K562 (cell line): Measurements from ENCODE around the gene ZFAND5. TPM values are rescaled to one million over a fixed set of nuclear protein-coding genes. Genes with fewer than 3 reads are reported as not detected.

Experiments
- ATAC-seq: fragments of 200-7000 bp; cut with Tn5 transposase; 3 replicates; pipeline ENCODE4 v1.9.1; 2020; ENCODE audit warnings: moderate library complexity
- BruUV-seq: library from RNA; stranded (reverse); fragments of 400-500 nt; replicated peaks from 2 replicates; lab custom pipeline; 2021; lab: Mats Ljungman, UMichigan
- CTCF ChIA-PET: fragments of 300-600 bp; formaldehyde crosslinking; extraction: SDS; loops from one replicate; lab custom pipeline; 2021; ENCODE audit warnings: low intra/inter-chr PET ratio; lab: Yijun Ruan, JAX
- POLR2A ChIA-PET: fragments of 300-600, 350-650 bp; sonication (Branson Sonifier 250); formaldehyde crosslinking; extraction: SDS; loops from one replicate; lab custom pipeline; 2021; ENCODE audit warnings: antibody characterized with exemption, inconsistent platforms; lab: Yijun Ruan, JAX
- DNase-seq, 4 experiments: peaks; one replicate each; pipeline versions ENCODE4 v3.0.0 to v3.0.0-alpha.2; 2011 to 2018; ENCODE audit warnings: low spot score in 3 of 4, mixed read lengths in 3 of 4; ENCODE audit errors: extremely low read depth in 1 of 4
- FAIRE-seq: peaks from 2 replicates; lab custom pipeline; 2011; peaks lifted over from hg19 to GRCh38; lab: Jason Lieb, UNC
- H2AFZ ChIP-seq: 2 replicates; pipeline ENCODE4 v1.6.0; 2011; ENCODE audit warnings: low read depth, low read length, control low read depth, inconsistent platforms
- H3K27ac ChIP-seq: fragments of 200-600 bp; 3 replicates; pipeline ENCODE4 v1.8.0; 2011; ENCODE audit warnings: low read depth, mild to moderate bottlenecking, control low read depth, inconsistent platforms, low read length, moderate library complexity, mixed read lengths; ENCODE audit errors: extremely low read depth
- H3K27me3 ChIP-seq, 2 experiments: fragments of 300-600 bp in 1 of 2; 2 replicates in 1 of 2; 3 replicates in 1 of 2; pipeline versions ENCODE4 v1.6.0 to v1.8.0; 2011; ENCODE audit warnings: inconsistent platforms in 2 of 2, low read length in 2 of 2, mild to moderate bottlenecking in 1 of 2, mixed read lengths in 1 of 2, moderate library complexity in 1 of 2; ENCODE audit not compliant: control insufficient read depth in 2 of 2, insufficient read depth in 2 of 2
- H3K36me3 ChIP-seq: fragments of 300-600 bp; 3 replicates; pipeline ENCODE4 v1.8.0; 2011; ENCODE audit warnings: mild to moderate bottlenecking, low read length, inconsistent platforms; ENCODE audit not compliant: control insufficient read depth, insufficient read depth
- H3K4me1 ChIP-seq, 2 experiments: fragments of 200-600 bp in 1 of 2; replicated peaks in 1 of 2; 2 replicates in 1 of 2; 3 replicates in 1 of 2; pipeline versions ENCODE4 v1.5.1 to v1.8.0; 2011; ENCODE audit warnings: inconsistent platforms in 2 of 2, low read length in 2 of 2, mild to moderate bottlenecking in 1 of 2, mixed read lengths in 1 of 2, moderate library complexity in 1 of 2; ENCODE audit not compliant: control insufficient read depth in 2 of 2, insufficient read depth in 2 of 2
- H3K4me2 ChIP-seq: 2 replicates; pipeline ENCODE4 v1.6.1; 2011; ENCODE audit warnings: low read length, control low read depth, inconsistent platforms, mixed read lengths; ENCODE audit not compliant: insufficient read depth
- H3K4me3 ChIP-seq: fragments of 200-600 bp; sonication (generic), shearing (Covaris generic); 2 replicates; pipeline ENCODE4 v1.5.1; 2016; ENCODE audit warnings: control low read depth, inconsistent platforms
- H3K79me2 ChIP-seq: fragments of 200-600 bp; 3 replicates; pipeline ENCODE4 v1.8.0; 2011; ENCODE audit warnings: low read length, inconsistent platforms; ENCODE audit not compliant: control insufficient read depth, insufficient read depth
- H3K9ac ChIP-seq, 2 experiments: 2 replicates each; pipeline versions ENCODE4 v1.6.0 to v1.6.1; 2011; ENCODE audit warnings: low read depth in 2 of 2, low read length in 2 of 2, control low read depth in 1 of 2, inconsistent platforms in 1 of 2, mild to moderate bottlenecking in 1 of 2, mixed read lengths in 1 of 2; ENCODE audit not compliant: insufficient read depth in 1 of 2
- H3K9me1 ChIP-seq: one replicate; pipeline ENCODE4 v1.6.0; 2011; ENCODE audit warnings: inconsistent platforms, mild to moderate bottlenecking, low read length, moderate library complexity; ENCODE audit not compliant: control insufficient read depth, insufficient read depth
- H3K9me3 ChIP-seq: replicated peaks from 2 replicates; pipeline ENCODE4 v1.5.1; 2011; ENCODE audit warnings: low read depth, low read length, inconsistent platforms; ENCODE audit not compliant: control insufficient read depth, insufficient read depth
- H4K20me1 ChIP-seq: replicated peaks from 2 replicates; pipeline ENCODE4 v1.6.1; 2011; ENCODE audit warnings: low read length, inconsistent platforms, mixed read lengths; ENCODE audit not compliant: control insufficient read depth, insufficient read depth
- KAT8 ChIP-seq: fragments of 450-650 bp; IDR thresholded peaks from 2 replicates; pipeline ENCODE4 v1.6.1; 2016; ENCODE audit warnings: low read depth, mild to moderate bottlenecking
- MCM5 ChIP-seq: fragments of 450-650 bp; IDR thresholded peaks from 2 replicates; pipeline ENCODE4 v1.6.1; 2016; ENCODE audit warnings: low read depth
- RBM22 ChIP-seq: fragments of 200-400 bp; formaldehyde crosslinking; IDR thresholded peaks from 2 replicates; pipeline ENCODE4 v1.6.1; 2018; ENCODE audit warnings: low read length, low read depth; ENCODE audit not compliant: poor library complexity, severe bottlenecking
- SLC30A9 ChIP-seq: fragments of 250-450 bp; sonication (Bioruptor Pico); IDR thresholded peaks from 2 replicates; pipeline ENCODE4 v1.8.0; 2022; ENCODE audit warnings: mild to moderate bottlenecking, moderate library complexity
- SMAD4 ChIP-seq: fragments of 250-450 bp; sonication (Bioruptor Pico); conservative IDR thresholded peaks from 2 replicates; pipeline ENCODE4 v1.8.0; 2021; ENCODE audit warnings: inconsistent platforms, mild to moderate bottlenecking, moderate library complexity
- SNAPC5 ChIP-seq: fragments of 250-450 bp; sonication (Bioruptor Pico); IDR thresholded peaks from 2 replicates; pipeline ENCODE4 v1.8.0; 2021; ENCODE audit warnings: moderate library complexity, mild to moderate bottlenecking, inconsistent platforms
- TCF15 ChIP-seq: fragments of 250-450 bp; sonication (Bioruptor Pico); IDR thresholded peaks from 2 replicates; pipeline ENCODE4 v1.8.0; 2022; ENCODE audit warnings: moderate library complexity, mild to moderate bottlenecking, inconsistent platforms
- THRB ChIP-seq: fragments of 450-650 bp; formaldehyde crosslinking; conservative IDR thresholded peaks from 2 replicates; pipeline ENCODE4 v1.4.0; 2022; ENCODE audit warnings: mild to moderate bottlenecking, missing genetic modification characterization
- ZBTB9 ChIP-seq: fragments of 450-650 bp; formaldehyde crosslinking; IDR thresholded peaks from 2 replicates; pipeline ENCODE4 v1.4.0; 2020; ENCODE audit warnings: mild to moderate bottlenecking, moderate library complexity
- ZNF407 ChIP-seq: fragments of 450-650 bp; IDR thresholded peaks from 2 replicates; pipeline ENCODE4 v1.6.1; 2016; ENCODE audit warnings: low read depth
- ZNF551 ChIP-seq: fragments of 250-450 bp; sonication (Bioruptor Pico); IDR thresholded peaks from 2 replicates; pipeline ENCODE4 v1.5.0; 2021; ENCODE audit warnings: mild to moderate bottlenecking, moderate library complexity
- ZNF696 ChIP-seq: fragments of 250-450 bp; sonication (Bioruptor Pico); conservative IDR thresholded peaks from 2 replicates; pipeline ENCODE4 v1.4.0; 2020; ENCODE audit warnings: mild to moderate bottlenecking, moderate library complexity
- WGBS: fragments of 100-300 bp; shearing (Covaris generic); methylation state at CpG from one replicate; pipeline ENCODE4 v1.1.6; 2016; ENCODE audit warnings: low coverage, mixed read lengths; ENCODE audit not compliant: insufficient coverage; ENCODE audit errors: missing lambda C conversion rate; 5-methylcytosine and 5-hydroxymethylcytosine counted together
- in situ Hi-C: fragments of 300-500 bp; cut with MboI; formaldehyde crosslinking; loops from 4 replicates; pipeline ENCODE4 v1.15.0; 2018; ENCODE audit warnings: inconsistent platforms, mixed read lengths
- intact Hi-C: fragments of 100-400 bp; cut with micrococcal nuclease; formaldehyde crosslinking; loops from 2 replicates; pipeline ENCODE4 v1.14.2; 2022
- polyA plus RNA-seq, 8 experiments: library from polyadenylated mRNA; depleted of rRNA in 4 of 8; stranded (reverse) in 5 of 8; unstranded in 3 of 8; fragments of >200 nt; fragmentation: Nextera tagmentation in 2 of 8; fragmentation: Illumina TruSeq in 1 of 8; extraction: Ambion mirVana in 2 of 8; extraction: Trizol in 1 of 8; gene quantifications; 2 replicates each; pipeline versions ENCODE4 v1.2.1 to v1.2.3, GENCODE V29; 2011 to 2014; ENCODE audit warnings: inconsistent platforms in 1 of 8, missing spikeins in 1 of 8
- total RNA-seq, 7 experiments: library from RNA; depleted of rRNA in 6 of 7; stranded (reverse); fragments of >200 nt in 6 of 7; fragmentation: Illumina TruSeq in 2 of 7; extraction: Trizol in 2 of 7; gene quantifications; 2 replicates each; pipeline versions ENCODE4 v1.2.1 to v1.2.3, GENCODE V29; 2011 to 2021; ENCODE audit warnings: low replicate concordance in 1 of 7

The ZFAND5 gene
- total and polyA plus RNA-seq, 9 of the 15 experiments (the other 6 are each of a cell fraction or from before 2014, with no cell fraction given) = 12.7 to 64.2 (median 34.5) TPM

- DNase-seq (no peak), ATAC-seq (no peak), FAIRE-seq (no peak)
- intact Hi-C loops = no loop called here
- no peak overlapping the region for H2AFZ ChIP-seq
- H3K9ac ChIP-seq = no peak overlapping the region
- peaks cover 0 to 2% of the 10 kb centered on the region in 2 experiments; a peak in 2 of 5 replicates for H3K27me3 ChIP-seq
- H3K4me2 ChIP-seq = no peak overlapping the region
- H4K20me1 ChIP-seq = no peaks in the 10 kb centered on the region
- BruUV-seq = no TSS peak
- ChIA-PET CTCF (interaction anchor here (0.7 kb wide), 1 partner anchor 602 kb away, joined by 3 read pairs; no protein-coding TSS in a partner anchor), POLR2A (no interaction called here)
- H3K4me1 ChIP-seq = no peaks in the 10 kb centered on the region
- H3K4me3 ChIP-seq = no peak overlapping the region
- no peaks in the 10 kb centered on the region for H3K36me3 ChIP-seq
- H3K79me2 ChIP-seq = no peaks in the 10 kb centered on the region
- in situ Hi-C loops = no loop called here
- no peak overlapping the region for H3K27ac ChIP-seq
- no peaks in the 10 kb centered on the region for H3K9me3 ChIP-seq
- 5% methylated on average over 4 of the region's 4 CpGs for WGBS
- H3K9me1 ChIP-seq = no peaks in the 10 kb centered on the region
- no peak for TF ChIP-seq TCF15 (CRISPR knock-in tag)
- TF ChIP-seq THRB (CRISPR knock-in tag) = no peak
- TF ChIP-seq SLC30A9 (CRISPR knock-in tag) = no peak
- no peak for TF ChIP-seq KAT8
- TF ChIP-seq ZNF696 = no peak
- no peak for TF ChIP-seq RBM22
- no peak for TF ChIP-seq ZNF407
- no peak for TF ChIP-seq ZNF551 (CRISPR knock-in tag)
- no peak for TF ChIP-seq SNAPC5 (CRISPR knock-in tag)
- TF ChIP-seq ZBTB9 (CRISPR knock-in tag) = no peak
- no peak for TF ChIP-seq SMAD4 (CRISPR knock-in tag)
- TF ChIP-seq MCM5 = no peak
These were observed 12.0 kb upstream of the ZFAND5 start for GRCh38 chr9:72377041-72377440.
